ENCODE data around the gene HK1. TPM values are rescaled to one million over a fixed set of nuclear protein-coding genes. Genes with fewer than 3 reads are reported as not detected.

Gene HK1
- total and polyA plus RNA-seq, 2 donors (not counting 1 experiment from before 2014, with no cell fraction given): 60.6 to 172 TPM

DNA sequence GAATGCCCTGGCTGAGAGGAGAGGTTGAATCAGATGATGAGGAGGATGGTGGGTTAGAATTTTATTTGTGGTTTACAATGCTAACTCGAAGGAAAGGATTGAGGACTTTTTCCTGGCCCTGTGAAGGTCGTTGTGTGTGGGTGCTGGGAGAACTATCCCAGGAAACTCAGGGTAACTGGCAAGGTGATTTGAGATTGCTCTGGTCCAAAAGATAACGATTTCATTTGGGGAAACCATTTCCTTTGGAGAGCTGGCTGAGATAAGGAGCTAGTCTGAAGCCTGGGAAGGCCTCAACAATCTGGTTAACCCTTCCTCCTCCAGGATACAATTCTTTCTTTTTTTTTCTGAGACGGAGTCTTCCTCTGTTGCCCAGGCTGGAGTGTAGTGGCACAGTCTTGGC, 33.0 kb downstream of the HK1 start:
- Histone ChIP-seq H3K4me3 (replicated peaks in 1 of 4; ENCODE audit: control extremely low read depth in 1 of 4, insufficient read depth in 1 of 4, low read depth in 3 of 4, low read length in 4 of 4) (no peak overlapping the region), H3K79me2 (ENCODE audit: control insufficient read depth, insufficient read depth, low read length) (no peaks in the 10 kb centered on the region), H3K4me1 (ENCODE audit: control insufficient read depth, extremely low read depth, insufficient read depth, low read length) (no peaks in the 10 kb centered on the region), H3K27me3 (ENCODE audit: control insufficient read depth, insufficient read depth, low read length) (no peaks in the 10 kb centered on the region), H3K36me3 (ENCODE audit: control insufficient read depth, insufficient read depth, low read length) (no peaks in the 10 kb centered on the region), H3K4me2 (ENCODE audit: extremely low read depth, insufficient read depth, low read length) (no peak overlapping the region), H3K9me3 (ENCODE audit: control insufficient read depth, insufficient read depth, low read depth, low read length) (no peaks in the 10 kb centered on the region), H2AFZ (ENCODE audit: low read length) (no peak overlapping the region), H4K20me1 (ENCODE audit: control insufficient read depth, extremely low read depth, insufficient read depth, low read length) (no peaks in the 10 kb centered on the region), H3K27ac (ENCODE audit: insufficient read depth, low read length) (no peak overlapping the region), H3K9ac (ENCODE audit: insufficient read depth, low read length) (no peak overlapping the region)
- TF ChIP-seq, protein P1, sequence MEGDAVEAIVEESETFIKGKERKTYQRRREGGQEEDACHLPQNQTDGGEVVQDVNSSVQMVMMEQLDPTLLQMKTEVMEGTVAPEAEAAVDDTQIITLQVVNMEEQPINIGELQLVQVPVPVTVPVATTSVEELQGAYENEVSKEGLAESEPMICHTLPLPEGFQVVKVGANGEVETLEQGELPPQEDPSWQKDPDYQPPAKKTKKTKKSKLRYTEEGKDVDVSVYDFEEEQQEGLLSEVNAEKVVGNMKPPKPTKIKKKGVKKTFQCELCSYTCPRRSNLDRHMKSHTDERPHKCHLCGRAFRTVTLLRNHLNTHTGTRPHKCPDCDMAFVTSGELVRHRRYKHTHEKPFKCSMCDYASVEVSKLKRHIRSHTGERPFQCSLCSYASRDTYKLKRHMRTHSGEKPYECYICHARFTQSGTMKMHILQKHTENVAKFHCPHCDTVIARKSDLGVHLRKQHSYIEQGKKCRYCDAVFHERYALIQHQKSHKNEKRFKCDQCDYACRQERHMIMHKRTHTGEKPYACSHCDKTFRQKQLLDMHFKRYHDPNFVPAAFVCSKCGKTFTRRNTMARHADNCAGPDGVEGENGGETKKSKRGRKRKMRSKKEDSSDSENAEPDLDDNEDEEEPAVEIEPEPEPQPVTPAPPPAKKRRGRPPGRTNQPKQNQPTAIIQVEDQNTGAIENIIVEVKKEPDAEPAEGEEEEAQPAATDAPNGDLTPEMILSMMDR (conservative IDR thresholded peaks at IDR 0.05 in 1 of 2, IDR thresholded peaks at IDR 0.05 in 1 of 2; ENCODE audit: low read depth in 1 of 2, low read length in 2 of 2): no peak
- no peak for TF ChIP-seq EZH2 (IDR thresholded peaks at IDR 0.05; ENCODE audit: low read length, missing control alignments)
- DNase-seq (ENCODE audit: low read depth in 2 of 2): no peak

DNA sequence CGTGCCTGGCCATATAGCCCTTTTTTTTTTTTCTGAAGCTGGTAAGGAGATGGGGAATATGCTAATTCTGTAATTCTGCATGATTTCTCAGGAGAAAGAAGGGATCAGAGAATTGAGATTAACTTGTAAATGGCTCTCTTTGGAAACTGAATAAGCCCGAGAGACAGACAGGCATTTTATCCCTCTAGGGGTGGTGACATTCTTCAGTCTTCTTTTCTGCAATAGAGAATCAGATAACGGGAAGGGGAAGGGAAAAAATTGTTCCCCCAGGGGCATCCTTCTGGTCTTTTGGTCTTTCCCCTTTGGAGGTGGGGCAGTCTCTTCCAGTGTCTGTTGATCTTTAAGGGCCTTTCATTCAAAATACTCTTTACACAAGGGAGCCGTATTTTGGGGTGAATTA, 34.2 kb downstream of the HK1 start:
- Histone ChIP-seq H3K4me1 (ENCODE audit: control insufficient read depth, extremely low read depth, insufficient read depth, low read length) (peaks cover 5% of the 10 kb centered on the region), H3K36me3 (ENCODE audit: control insufficient read depth, insufficient read depth, low read length) (no peaks in the 10 kb centered on the region), H3K4me2 (ENCODE audit: extremely low read depth, insufficient read depth, low read length) (no peak overlapping the region), H3K79me2 (ENCODE audit: control insufficient read depth, insufficient read depth, low read length) (no peaks in the 10 kb centered on the region), H2AFZ (ENCODE audit: low read length) (no peak overlapping the region), H3K27me3 (ENCODE audit: control insufficient read depth, insufficient read depth, low read length) (no peaks in the 10 kb centered on the region), H4K20me1 (ENCODE audit: control insufficient read depth, extremely low read depth, insufficient read depth, low read length) (no peaks in the 10 kb centered on the region), H3K9me3 (ENCODE audit: control insufficient read depth, insufficient read depth, low read depth, low read length) (no peaks in the 10 kb centered on the region), H3K4me3 (replicated peaks in 1 of 4; ENCODE audit: control extremely low read depth in 1 of 4, insufficient read depth in 1 of 4, low read depth in 3 of 4, low read length in 4 of 4) (no peak overlapping the region), H3K27ac (ENCODE audit: insufficient read depth, low read length) (no peak overlapping the region), H3K9ac (ENCODE audit: insufficient read depth, low read length) (no peak overlapping the region)
- no peak for DNase-seq (ENCODE audit: low read depth in 2 of 2)
- TF ChIP-seq EZH2 (IDR thresholded peaks at IDR 0.05; ENCODE audit: low read length, missing control alignments): no peak
- TF ChIP-seq, protein P1 (conservative IDR thresholded peaks at IDR 0.05 in 1 of 2, IDR thresholded peaks at IDR 0.05 in 1 of 2; ENCODE audit: low read depth in 1 of 2, low read length in 2 of 2): no peak

DNA sequence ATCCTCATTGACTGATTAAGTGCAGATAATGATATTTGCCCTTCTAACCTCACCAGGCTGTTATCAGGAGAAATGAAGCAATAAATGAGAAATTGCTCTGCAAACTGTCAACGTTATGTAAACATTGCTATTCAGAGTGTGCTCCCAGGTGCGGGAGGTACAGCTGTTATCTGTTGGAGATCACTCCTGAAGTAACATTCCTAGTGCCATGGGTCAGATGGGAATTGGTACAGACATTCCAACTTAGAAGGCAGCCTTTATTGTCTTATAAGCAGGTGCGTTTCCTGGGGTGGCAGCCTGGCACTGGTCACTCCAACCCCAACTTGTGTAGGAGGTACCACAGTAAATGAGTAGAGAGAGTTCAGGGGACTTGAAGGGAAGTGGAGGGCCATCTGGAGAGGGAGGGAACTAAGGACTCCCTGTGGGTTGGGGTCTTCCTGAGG, 36.8 kb downstream of the HK1 start:
- no peak overlapping the region for H3K4me2 ChIP-seq (ENCODE audit: extremely low read depth, insufficient read depth, low read length)
- H3K27ac ChIP-seq (ENCODE audit: insufficient read depth, low read length): no peak overlapping the region
- H3K4me3 ChIP-seq (replicated peaks in 1 of 4; ENCODE audit: control extremely low read depth in 1 of 4, insufficient read depth in 1 of 4, low read depth in 3 of 4, low read length in 4 of 4): no peak overlapping the region
- no peak for DNase-seq (ENCODE audit: low read depth in 2 of 2)
- H3K9me3 ChIP-seq (ENCODE audit: control insufficient read depth, insufficient read depth, low read depth, low read length): no peaks in the 10 kb centered on the region
- no peak overlapping the region for H2AFZ ChIP-seq (ENCODE audit: low read length)
- TF ChIP-seq, protein P1 (conservative IDR thresholded peaks at IDR 0.05 in 1 of 2, IDR thresholded peaks at IDR 0.05 in 1 of 2; ENCODE audit: low read depth in 1 of 2, low read length in 2 of 2): no peak
- TF ChIP-seq EZH2 (IDR thresholded peaks at IDR 0.05; ENCODE audit: low read length, missing control alignments): no peak
- no peaks in the 10 kb centered on the region for H3K36me3 ChIP-seq (ENCODE audit: control insufficient read depth, insufficient read depth, low read length)
- no peak overlapping the region for H3K9ac ChIP-seq (ENCODE audit: insufficient read depth, low read length)
- peaks cover 15% of the 10 kb centered on the region for H3K79me2 ChIP-seq (ENCODE audit: control insufficient read depth, insufficient read depth, low read length)
- H3K27me3 ChIP-seq (ENCODE audit: control insufficient read depth, insufficient read depth, low read length): no peaks in the 10 kb centered on the region
- no peaks in the 10 kb centered on the region for H4K20me1 ChIP-seq (ENCODE audit: control insufficient read depth, extremely low read depth, insufficient read depth, low read length)
- peaks cover 11% of the 10 kb centered on the region for H3K4me1 ChIP-seq (ENCODE audit: control insufficient read depth, extremely low read depth, insufficient read depth, low read length)
